ENCODE data around the gene SPECC1.

SPECC1 gene

DNA sequence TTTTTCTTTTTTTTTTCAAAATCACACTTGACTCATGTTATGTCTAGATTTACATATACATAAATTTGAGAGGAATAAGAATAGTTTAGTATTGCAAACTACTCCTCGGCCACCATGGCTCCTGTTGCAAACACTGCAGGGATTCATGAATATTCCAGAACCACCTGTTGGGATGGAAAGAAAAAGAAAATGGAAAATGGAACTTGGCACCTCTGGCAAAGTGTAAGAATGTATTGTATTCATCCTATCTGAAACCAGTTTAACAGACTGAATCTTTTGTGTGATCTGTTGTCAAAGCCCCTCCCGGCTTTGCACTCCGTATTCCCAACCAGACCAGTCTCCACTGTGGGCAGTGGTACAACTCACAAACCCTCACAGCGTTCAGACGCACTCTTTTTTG is 124.4 kb downstream of the SPECC1 start:
- DNase-seq (ENCODE audit: low read depth) = no peak
- no peak overlapping the region for H3K4me3 ChIP-seq (ENCODE audit: low read depth, low read length)
- TF ChIP-seq, protein P1, sequence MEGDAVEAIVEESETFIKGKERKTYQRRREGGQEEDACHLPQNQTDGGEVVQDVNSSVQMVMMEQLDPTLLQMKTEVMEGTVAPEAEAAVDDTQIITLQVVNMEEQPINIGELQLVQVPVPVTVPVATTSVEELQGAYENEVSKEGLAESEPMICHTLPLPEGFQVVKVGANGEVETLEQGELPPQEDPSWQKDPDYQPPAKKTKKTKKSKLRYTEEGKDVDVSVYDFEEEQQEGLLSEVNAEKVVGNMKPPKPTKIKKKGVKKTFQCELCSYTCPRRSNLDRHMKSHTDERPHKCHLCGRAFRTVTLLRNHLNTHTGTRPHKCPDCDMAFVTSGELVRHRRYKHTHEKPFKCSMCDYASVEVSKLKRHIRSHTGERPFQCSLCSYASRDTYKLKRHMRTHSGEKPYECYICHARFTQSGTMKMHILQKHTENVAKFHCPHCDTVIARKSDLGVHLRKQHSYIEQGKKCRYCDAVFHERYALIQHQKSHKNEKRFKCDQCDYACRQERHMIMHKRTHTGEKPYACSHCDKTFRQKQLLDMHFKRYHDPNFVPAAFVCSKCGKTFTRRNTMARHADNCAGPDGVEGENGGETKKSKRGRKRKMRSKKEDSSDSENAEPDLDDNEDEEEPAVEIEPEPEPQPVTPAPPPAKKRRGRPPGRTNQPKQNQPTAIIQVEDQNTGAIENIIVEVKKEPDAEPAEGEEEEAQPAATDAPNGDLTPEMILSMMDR (IDR thresholded peaks at IDR 0.05; ENCODE audit: low read depth, low read length, missing control alignments) = no peak

DNA sequence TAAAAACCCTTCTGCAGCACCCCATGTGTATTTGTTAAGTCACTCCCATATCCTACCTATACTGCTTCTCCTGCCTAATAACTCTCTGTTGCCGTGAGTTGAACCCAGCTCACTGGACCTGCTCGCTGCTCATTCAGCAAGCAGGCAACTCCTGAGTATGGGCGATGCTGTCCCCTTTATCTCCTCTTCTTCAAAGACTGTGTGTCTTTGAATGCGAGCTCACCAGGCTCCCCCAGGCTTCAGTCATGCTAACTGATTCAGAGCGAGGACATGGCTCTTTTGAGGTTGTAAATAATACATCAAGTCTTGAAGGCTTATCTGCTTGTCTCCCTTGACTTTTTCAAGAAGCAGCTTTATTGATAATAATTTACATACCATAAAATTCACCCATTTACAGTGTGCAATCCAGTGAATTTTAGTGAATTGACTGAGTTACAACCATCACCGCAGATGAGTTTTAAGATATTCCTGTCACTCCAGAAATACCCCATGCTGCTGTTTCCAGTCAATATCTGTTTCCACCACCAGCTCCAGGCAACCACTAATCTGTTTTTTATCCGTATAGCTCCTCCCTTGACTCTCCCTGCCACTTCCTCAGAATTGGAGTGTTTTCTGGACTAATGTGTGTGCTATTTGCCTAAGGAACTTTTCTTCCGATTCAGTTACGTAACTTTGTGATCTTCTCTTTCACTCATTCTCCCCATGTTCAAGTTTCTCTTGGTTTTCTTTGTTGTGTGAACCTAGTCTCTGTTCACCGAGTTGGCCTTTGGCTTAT is 132.2 kb downstream of the SPECC1 start:
- TF ChIP-seq, protein P1 (IDR thresholded peaks at IDR 0.05; ENCODE audit: low read depth, low read length, missing control alignments) = no peak
- DNase-seq (ENCODE audit: low read depth) = no peak

DNA sequence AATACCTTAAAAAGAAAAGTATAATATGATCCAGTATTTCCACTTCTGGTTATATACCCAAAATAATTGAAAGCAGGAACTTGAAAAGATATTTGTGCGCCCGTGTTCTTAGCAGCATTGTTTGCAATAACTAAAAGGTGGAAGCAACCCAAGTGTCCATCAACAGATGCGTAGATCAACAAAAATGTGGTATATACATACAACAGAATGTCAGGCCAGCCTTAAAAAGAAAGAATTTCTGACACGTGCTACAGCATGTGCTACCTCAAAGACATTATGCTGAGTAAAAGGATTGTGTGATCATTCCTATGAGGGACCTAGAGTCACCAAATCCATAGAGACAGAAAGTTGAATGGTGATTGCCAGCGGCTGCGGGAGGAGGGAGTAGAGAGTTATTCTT is 133.1 kb downstream of the SPECC1 start:
- TF ChIP-seq, protein P1 (IDR thresholded peaks at IDR 0.05; ENCODE audit: low read depth, low read length, missing control alignments) = no peak
- DNase-seq (ENCODE audit: low read depth) = no peak
- H3K4me3 ChIP-seq (ENCODE audit: low read depth, low read length) = no peak overlapping the region

More for the DNA sequence above, 132.2 kb downstream of the SPECC1 start:
- H3K4me3 ChIP-seq (ENCODE audit: low read depth, low read length) = no peak overlapping the region

DNA sequence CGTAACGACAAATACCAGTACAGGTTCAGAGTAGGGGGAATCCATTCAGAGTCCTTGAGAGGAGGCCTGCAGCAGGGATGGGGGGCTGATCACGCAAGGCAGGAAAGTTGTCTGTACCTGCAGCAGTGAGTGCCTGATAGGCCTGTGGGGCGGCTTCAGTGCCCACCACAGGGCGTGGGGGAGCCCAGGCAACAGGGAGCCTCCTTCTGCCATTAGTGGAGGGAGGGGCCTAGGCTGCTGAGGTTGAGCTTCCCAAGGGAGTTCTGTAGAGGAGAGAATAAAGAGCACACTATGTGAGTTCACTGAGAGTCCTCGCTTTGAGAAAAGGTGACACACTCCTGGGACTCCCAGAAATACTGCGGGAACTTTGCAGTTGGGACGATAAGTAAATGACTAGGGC is 134.6 kb downstream of the SPECC1 start:
- no peak for DNase-seq (ENCODE audit: low read depth)
- TF ChIP-seq, protein P1 (IDR thresholded peaks at IDR 0.05; ENCODE audit: low read depth, low read length, missing control alignments) = no peak
- H3K4me3 ChIP-seq (ENCODE audit: low read depth, low read length) = no peak overlapping the region

DNA sequence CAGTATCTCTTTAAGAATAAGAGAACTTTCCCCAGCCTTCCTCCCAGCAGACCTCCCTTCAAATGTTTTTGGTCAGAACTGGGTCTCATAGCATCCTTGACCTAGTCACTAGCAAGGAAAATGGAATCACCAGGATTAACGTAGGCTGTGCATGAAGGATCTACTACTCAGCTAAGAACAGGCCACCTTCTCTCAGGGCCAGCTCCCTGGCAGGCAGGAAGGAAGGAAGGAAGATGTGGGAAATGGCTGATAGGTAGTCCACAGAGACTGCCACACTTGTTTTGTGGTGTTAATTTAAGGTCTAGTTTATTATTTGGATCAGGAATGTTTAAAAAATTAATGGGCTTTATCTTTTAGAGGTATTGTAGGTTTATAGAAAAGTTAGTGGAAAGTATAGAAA is 136.4 kb downstream of the SPECC1 start:
- no peak for DNase-seq (ENCODE audit: low read depth)
- H3K4me3 ChIP-seq (ENCODE audit: low read depth, low read length) = no peak overlapping the region
- TF ChIP-seq, protein P1 (IDR thresholded peaks at IDR 0.05; ENCODE audit: low read depth, low read length, missing control alignments) = no peak

DNA sequence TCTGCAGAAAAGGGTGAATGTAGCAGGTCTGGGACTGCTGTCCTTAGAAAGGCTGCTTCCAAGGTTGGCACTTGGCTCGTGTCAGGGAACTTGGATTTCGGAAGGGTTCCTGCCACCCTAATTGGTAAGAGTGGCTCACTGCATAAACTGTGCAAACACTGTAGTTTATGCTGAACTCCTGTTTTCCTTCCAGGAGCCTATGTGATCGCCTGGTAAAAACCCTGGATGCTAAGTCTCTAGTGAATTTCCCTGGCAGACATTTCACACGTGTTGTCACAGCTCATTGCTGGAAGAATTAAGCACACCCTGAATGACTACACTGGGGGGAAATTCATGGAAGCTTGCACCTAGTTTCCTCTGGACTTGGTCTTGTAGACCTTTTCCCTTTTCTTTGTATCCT is 140.1 kb downstream of the SPECC1 start:
- H3K4me3 ChIP-seq (ENCODE audit: low read depth, low read length) = no peak overlapping the region
- no peak for DNase-seq (ENCODE audit: low read depth)
- TF ChIP-seq, protein P1 (IDR thresholded peaks at IDR 0.05; ENCODE audit: low read depth, low read length, missing control alignments) = no peak

DNA sequence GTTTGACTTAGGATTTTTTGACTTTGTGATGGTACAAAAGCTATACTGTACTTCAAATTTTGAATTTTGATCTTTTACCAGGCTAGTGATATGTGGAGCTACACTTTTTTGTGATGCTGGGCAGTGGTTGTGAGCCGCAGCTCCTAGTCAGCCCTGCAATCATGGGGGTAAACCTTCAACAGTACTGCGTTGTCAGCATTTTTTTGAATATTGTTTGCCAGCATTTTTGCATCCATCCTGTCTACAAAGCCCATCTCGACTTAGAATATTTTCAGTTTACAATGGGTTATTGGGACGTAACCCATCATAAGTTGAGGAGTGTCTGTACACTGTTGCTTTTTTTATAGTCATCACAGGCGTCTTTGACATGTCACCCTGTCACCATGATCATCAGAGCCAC is 142.0 kb downstream of the SPECC1 start:
- H3K4me3 ChIP-seq (ENCODE audit: low read depth, low read length) = no peak overlapping the region
- TF ChIP-seq, protein P1 (IDR thresholded peaks at IDR 0.05; ENCODE audit: low read depth, low read length, missing control alignments) = no peak

More for the DNA sequence above, 142.0 kb downstream of the SPECC1 start:
- DNase-seq (ENCODE audit: low read depth) = no peak
